Ramos (cell line): ENCODE measurements around the gene CDK5.

Experiments
- in situ Hi-C: fragments of 300-500 bp; cut with MboI; formaldehyde crosslinking; loops from one replicate; pipeline ENCODE4 v1.14.3; 2022; ENCODE audit warnings: low sequenced_read_pairs; ENCODE audit not compliant: unreplicated experiment

CDK5 gene

GRCh38 chr7:151087245-151088018 is 29.7 kb upstream of the CDK5 start:
- in situ Hi-C loops: no loop called here

DNA sequence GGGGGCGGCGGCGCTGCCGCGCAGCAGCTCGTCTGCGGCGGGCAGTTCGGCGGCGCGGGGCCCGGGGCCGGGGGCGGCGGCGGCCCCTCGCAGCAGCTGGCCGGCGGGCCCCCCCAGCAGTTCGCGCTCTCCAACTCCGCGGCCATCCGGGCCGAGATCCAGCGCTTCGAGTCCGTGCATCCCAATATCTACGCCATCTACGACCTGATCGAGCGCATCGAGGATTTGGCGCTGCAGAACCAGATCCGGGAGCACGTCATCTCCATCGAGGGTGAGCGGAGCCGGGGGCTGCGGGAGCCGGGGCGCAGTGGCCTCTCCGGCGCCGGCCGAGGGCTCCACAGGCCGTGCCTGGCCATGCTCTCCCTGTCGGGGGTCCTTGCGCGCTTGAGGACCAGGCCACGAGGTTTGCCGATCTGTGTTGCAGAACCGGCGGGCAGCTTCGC is 29.1 kb upstream of the CDK5 start:
- in situ Hi-C loops: no loop called here

GRCh38 chr7:151085691-151086620 is 28.3 kb upstream of the CDK5 start, which contains the start of gene AGAP3:
AGAP3 (plus strand) TSS chr7:151086475; CDS start chr7:151086742, 267 bp downstream.
- in situ Hi-C loops: no loop called here

GRCh38 chr7:151085329-151085690 is 27.6 kb upstream of the CDK5 start:
- in situ Hi-C loops: no loop called here

DNA sequence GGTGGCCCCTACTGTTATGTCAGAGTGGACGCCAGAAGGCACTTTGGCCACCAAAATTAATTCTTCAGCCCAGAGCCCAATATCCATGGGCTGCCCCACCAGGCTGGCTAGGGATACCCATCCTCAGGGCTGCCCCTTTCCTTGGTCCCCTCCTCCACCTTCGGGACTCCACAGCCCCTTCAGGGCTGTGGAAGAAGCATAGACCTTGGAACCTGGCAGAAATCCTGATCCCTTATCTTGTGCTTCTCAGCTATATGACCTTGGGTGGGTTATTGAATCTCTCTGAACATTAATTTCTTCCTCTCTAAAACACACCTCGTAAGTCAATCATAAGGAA is 26.1 kb upstream of the CDK5 start:
- in situ Hi-C loops: no loop called here

- in situ Hi-C loops: no loop called here
Measured at GRCh38 chr7:151083071-151083823, 25.6 kb upstream of the CDK5 start, which contains the start of gene TMUB1. TMUB1 (minus strand) TSS chr7:151083493; CDS start chr7:151082563, 930 bp downstream.

GRCh38 chr7:151082141-151083070 is 24.7 kb upstream of the CDK5 start:
- in situ Hi-C loops: no loop called here

GRCh38 chr7:151081170-151082101 is 23.7 kb upstream of the CDK5 start:
- in situ Hi-C loops: no loop called here

- in situ Hi-C loops: no loop called here
Measured at GRCh38 chr7:151080522-151081169, 22.9 kb upstream of the CDK5 start, which contains the start of gene FASTK. FASTK (minus strand) TSS chr7:151080809; CDS start chr7:151080766, 43 bp downstream.

DNA sequence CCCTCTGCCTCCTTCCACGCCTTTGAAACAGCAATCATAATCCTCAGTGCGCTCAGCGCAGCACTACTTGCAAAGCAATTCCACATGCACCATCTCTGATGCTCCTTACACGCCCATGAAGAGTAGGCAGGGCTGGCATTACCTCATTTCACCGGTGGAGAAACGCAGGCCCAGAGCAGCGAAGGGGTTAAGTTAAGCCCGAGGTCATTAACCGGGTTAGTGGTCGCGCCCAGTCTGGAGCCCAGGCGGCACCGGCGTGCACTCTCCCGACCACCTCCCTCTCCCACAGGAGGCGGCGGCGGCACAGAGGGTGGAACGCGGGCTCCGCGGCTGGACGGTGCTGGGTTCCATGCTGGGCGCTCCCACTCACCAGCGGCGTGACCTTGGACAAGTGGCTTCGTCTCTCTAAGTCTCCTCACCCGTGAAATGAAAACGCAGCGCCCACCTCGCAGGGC is 22.4 kb upstream of the CDK5 start:
- in situ Hi-C loops: no loop called here

DNA sequence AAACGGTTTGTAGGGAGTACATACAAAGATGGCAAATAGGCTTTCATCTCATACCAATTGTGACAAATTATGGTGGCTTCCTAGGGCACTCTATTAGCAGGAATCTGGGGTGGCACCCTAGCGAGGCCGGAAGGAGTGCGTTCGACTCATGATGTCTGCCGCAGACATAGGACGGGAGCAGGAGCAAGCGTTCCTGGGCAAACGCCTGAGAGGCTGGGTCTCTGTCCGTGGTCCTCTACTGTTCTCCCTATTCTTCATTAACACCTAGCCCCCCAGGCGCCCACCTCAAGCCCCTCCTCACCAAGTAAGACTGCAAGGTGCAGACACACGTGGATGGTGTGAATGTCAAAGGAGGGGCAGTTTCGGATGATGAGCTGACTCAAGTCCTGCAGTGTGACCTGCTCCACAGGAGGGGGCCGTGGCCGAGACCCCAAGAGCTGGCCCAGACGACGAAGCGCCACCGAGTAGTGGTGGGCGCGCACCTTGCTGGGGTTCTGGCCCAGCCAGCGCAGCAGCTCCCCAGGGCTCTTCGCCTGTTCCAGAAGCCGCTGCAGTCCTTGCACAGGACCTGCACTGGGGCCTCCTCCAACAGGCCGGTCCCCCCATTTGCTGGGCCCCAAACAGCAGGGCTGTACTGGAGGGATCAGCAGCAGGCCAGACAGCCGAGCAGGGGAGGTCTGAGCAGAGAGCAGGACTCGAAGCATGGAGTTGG is 21.7 kb upstream of the CDK5 start:
- in situ Hi-C loops: no loop called here

DNA sequence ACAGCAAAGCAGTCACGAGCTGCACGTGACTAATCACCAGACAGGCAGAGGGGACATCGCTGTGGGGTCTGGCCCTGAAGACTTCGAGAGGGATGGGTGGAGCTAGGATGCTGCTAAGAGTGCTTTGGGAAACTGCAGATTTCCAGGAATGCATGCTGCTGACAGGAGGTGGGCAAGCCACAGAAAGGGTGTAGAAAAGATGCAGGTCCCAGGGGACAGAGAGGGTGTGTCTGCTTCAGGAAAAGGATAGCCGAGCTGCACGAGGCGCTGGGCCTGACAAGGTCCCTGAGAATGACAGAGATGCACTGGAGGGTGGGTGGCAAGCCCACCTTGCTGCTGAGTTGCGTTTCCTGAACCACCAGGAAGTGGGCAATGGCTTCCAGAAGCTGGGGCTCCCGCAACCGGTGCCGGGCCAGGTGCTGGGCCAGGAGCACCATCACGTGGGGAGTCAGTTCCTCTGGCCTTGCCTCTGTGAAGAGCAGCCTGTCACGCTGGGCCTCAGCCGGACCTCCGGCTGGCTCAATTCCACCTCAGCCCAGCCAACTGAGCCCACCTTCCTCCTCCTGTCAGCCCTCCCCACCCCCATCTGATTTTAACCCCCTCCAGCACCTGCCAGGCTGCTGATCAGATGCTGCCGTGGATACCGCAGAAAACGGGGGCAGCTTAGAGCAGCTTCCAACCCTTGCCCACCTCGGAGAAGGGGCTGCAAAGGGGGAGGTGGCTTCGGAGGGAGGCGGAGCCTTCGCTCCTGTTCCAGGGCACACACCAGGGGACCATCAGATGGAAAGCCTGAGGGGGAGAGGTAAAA is 20.7 kb upstream of the CDK5 start:
- in situ Hi-C loops: no loop called here

GRCh38 chr7:151077705-151078232 is 20.1 kb upstream of the CDK5 start:
- in situ Hi-C loops: no loop called here

- in situ Hi-C loops: no loop called here
Measured at GRCh38 chr7:151076863-151077704, 19.4 kb upstream of the CDK5 start.

DNA sequence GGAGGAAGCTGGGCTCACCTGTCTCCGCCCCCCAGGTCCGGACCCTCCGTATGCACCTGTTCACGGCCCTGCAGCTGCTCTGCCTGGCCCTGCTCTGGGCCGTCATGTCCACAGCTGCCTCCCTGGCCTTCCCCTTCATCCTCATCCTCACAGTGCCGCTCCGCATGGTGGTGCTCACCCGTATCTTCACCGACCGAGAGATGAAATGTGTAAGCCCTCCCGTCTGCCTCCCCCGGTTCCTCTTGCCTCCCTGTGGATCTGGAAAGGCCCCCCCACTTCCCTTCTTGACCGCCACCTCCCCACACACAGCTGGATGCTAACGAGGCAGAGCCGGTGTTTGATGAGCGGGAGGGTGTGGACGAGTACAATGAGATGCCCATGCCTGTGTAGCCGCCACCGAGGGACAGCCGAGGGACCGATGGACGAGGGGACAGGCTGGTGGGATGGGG is 18.3 kb upstream of the CDK5 start:
- in situ Hi-C loops: no loop called here
